Activated T-helper 1 cell treated with anti-CD3 and anti-CD28 coated beads, Interleukin-2, amount 50 U/mL, for 16 hours (primary cell): ENCODE measurements around the gene NPIPA3.
"Not testable (repeated sequence)": the region's sequence is repeated elsewhere in the genome, so short reads cannot be mapped to it uniquely, and the experiment has no call there.

Experiments used
- DNase-seq, 2 donors: peaks; one replicate each; pipeline ENCODE4 v3.0.0-alpha.2; 2020; ENCODE audit warnings: low read depth in 1 of 2, low spot score in 1 of 2

The NPIPA3 gene

GRCh38 chr16:14742273-14743128 lies 39.3 kb downstream of the NPIPA3 start, which contains the start of gene NPIPA2:
TSS of gene NPIPA2 (plus strand) at chr16:14742533. CDS start at chr16:14748066, 5,533 bp downstream.
- not testable (repeated sequence) for DNase-seq

GRCh38 chr16:14773654-14774053 lies 70.4 kb downstream of the NPIPA3 start:
- DNase-seq, result not testable (repeated sequence)

DNA sequence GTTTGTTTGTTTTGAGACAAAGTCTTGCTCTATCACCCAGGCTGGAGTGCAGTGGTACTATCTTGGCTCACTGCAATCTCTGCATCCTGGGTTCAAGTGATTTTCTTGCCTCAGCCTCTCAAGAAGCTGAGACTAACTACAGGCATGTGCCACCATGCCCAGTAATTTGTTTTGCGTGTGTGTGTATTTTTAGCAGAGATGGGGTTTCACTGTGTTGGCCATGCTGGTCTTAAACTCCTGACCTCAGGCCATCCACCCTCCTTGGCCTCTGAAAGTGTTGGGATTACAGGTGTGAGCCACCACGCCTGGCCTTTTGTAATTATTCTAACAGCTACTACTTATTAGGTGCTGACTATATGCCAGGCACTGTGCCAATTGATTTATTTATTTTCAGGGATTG lies 72.4 kb downstream of the NPIPA3 start:
- not testable (repeated sequence) for DNase-seq
